H1 (cell line): ENCODE results near the gene MAPK4. TPM values are rescaled to one million over a fixed set of nuclear protein-coding genes. Genes with fewer than 3 reads are reported as not detected.

ENCODE experiments used
- CTCF ChIA-PET: fragments of 300-600 bp; sonication (Branson Sonifier 250); formaldehyde crosslinking; loops from one replicate; lab custom pipeline; 2021; ENCODE audit not compliant: partially characterized antibody; lab: Charles Lee
- POLR2A ChIA-PET: fragments of 300-600 bp; sonication (Branson Sonifier 250); formaldehyde crosslinking; loops from one replicate; lab custom pipeline; 2021; ENCODE audit warnings: inconsistent platforms; ENCODE audit not compliant: partially characterized antibody; lab: Charles Lee
- DNase-seq, 2 experiments: peaks; one replicate each; pipeline versions ENCODE4 v3.0.0 to v3.0.0-alpha.2; 2010 to 2022; ENCODE audit warnings: low spot score in 2 of 2, low read depth in 1 of 2, mixed read lengths in 1 of 2
- FAIRE-seq: peaks from 2 replicates; lab custom pipeline; 2011; peaks lifted over from hg19 to GRCh38; lab: Jason Lieb, UNC
- H2AFZ ChIP-seq: 2 replicates; pipeline ENCODE4 v1.8.1; 2012; ENCODE audit warnings: low read length, inconsistent platforms
- H2AK5ac ChIP-seq: 2 replicates; pipeline ENCODE4 v1.6.1; 2013; ENCODE audit warnings: low read depth, low read length
- H2BK120ac ChIP-seq: replicated peaks from 2 replicates; pipeline ENCODE3; 2013; ENCODE audit warnings: low read depth, low read length, inconsistent platforms
- H2BK12ac ChIP-seq: 2 replicates; pipeline ENCODE4 v1.6.1; 2013; ENCODE audit warnings: low read depth, low read length
- H2BK15ac ChIP-seq: 2 replicates; pipeline ENCODE4 v1.6.1; 2013; ENCODE audit warnings: low read length
- H2BK20ac ChIP-seq: 2 replicates; pipeline ENCODE4 v1.6.1; 2013; ENCODE audit warnings: low read length
- H2BK5ac ChIP-seq: 2 replicates; pipeline ENCODE4 v1.6.1; 2013; ENCODE audit warnings: low read depth, low read length
- H3K14ac ChIP-seq: 2 replicates; pipeline ENCODE4 v1.6.1; 2013; ENCODE audit warnings: inconsistent platforms; ENCODE audit not compliant: insufficient read length
- H3K18ac ChIP-seq: 2 replicates; pipeline ENCODE4 v1.6.1; 2013; ENCODE audit warnings: low read length; ENCODE audit errors: extremely low read depth
- H3K23ac ChIP-seq: 2 replicates; pipeline ENCODE4 v1.6.1; 2013; ENCODE audit warnings: inconsistent platforms; ENCODE audit not compliant: insufficient read length
- H3K23me2 ChIP-seq: 2 replicates; pipeline ENCODE4 v1.6.1; 2013; ENCODE audit warnings: low read depth, low read length
- H3K27ac ChIP-seq: 2 replicates; pipeline ENCODE4 v1.6.1; 2011; ENCODE audit warnings: low read depth, low read length, inconsistent platforms
- H3K27me3 ChIP-seq, 4 experiments: replicated peaks in 1 of 4; 1 replicate in 1 of 4; 2 replicates in 3 of 4; pipeline versions ENCODE4 v1.6.1 to v1.8.1; 2011 to 2013; ENCODE audit warnings: low read length in 3 of 4, mild to moderate bottlenecking in 3 of 4, inconsistent platforms in 2 of 4, mixed read lengths in 2 of 4, moderate library complexity in 1 of 4; ENCODE audit not compliant: control insufficient read depth in 3 of 4, insufficient read depth in 3 of 4; ENCODE audit errors: extremely low read depth in 1 of 4
- H3K36me3 ChIP-seq, 4 experiments: 2 replicates each; pipeline versions ENCODE4 v1.6.1 to v1.8.1; 2011 to 2013; ENCODE audit warnings: mild to moderate bottlenecking in 4 of 4, low read length in 3 of 4, moderate library complexity in 2 of 4, control low read depth in 1 of 4, inconsistent platforms in 1 of 4; ENCODE audit not compliant: insufficient read depth in 4 of 4, control insufficient read depth in 2 of 4
- H3K4ac ChIP-seq: replicated peaks from 2 replicates; pipeline ENCODE3; 2013; ENCODE audit warnings: low read length, low read depth, mixed read lengths, inconsistent platforms; ENCODE audit not compliant: insufficient read length
- H3K4me1 ChIP-seq, 4 experiments: replicated peaks in 1 of 4; 1 replicate in 1 of 4; 2 replicates in 3 of 4; pipeline versions ENCODE4 v1.6.1 to v1.8.1; 2011 to 2013; ENCODE audit warnings: low read length in 3 of 4, inconsistent platforms in 2 of 4, mixed read lengths in 1 of 4; ENCODE audit not compliant: insufficient read depth in 4 of 4, control insufficient read depth in 3 of 4
- H3K4me2 ChIP-seq, 2 experiments: 2 replicates each; pipeline versions ENCODE4 v1.6.1 to v1.8.1; 2011 to 2013; ENCODE audit warnings: low read depth in 2 of 2, low read length in 2 of 2, control low read depth in 1 of 2, inconsistent platforms in 1 of 2, mild to moderate bottlenecking in 1 of 2; ENCODE audit not compliant: insufficient read depth in 1 of 2
- H3K4me3 ChIP-seq, 4 experiments: fragments of 200-600, 300-600 bp in 1 of 4; sonication (generic), shearing (Covaris generic), sonication (Bioruptor Twin) in 1 of 4; 2 replicates each; pipeline versions ENCODE4 v1.5.1 to v1.8.1; 2011 to 2016; ENCODE audit warnings: low read length in 4 of 4, low read depth in 3 of 4, control low read depth in 2 of 4, inconsistent platforms in 2 of 4, mild to moderate bottlenecking in 2 of 4, mixed read lengths in 1 of 4, moderate library complexity in 1 of 4; ENCODE audit not compliant: insufficient read depth in 2 of 4; ENCODE audit errors: extremely low read depth in 1 of 4
- H3K56ac ChIP-seq: replicated peaks from 2 replicates; pipeline ENCODE3; 2013; ENCODE audit warnings: low read depth, mild to moderate bottlenecking, mixed read lengths, low read length, inconsistent platforms; ENCODE audit not compliant: insufficient read length
- H3K79me1 ChIP-seq: 2 replicates; pipeline ENCODE4 v1.6.1; 2013; ENCODE audit warnings: low read depth, low read length, control low read depth
- H3K79me2 ChIP-seq, 2 experiments: 2 replicates each; pipeline versions ENCODE4 v1.6.1 to v1.8.1; 2012 to 2013; ENCODE audit warnings: low read length in 2 of 2, mild to moderate bottlenecking in 2 of 2, inconsistent platforms in 1 of 2; ENCODE audit not compliant: insufficient read depth in 2 of 2, control insufficient read depth in 1 of 2
- H3K9ac ChIP-seq, 4 experiments: replicated peaks in 1 of 4; 1 replicate in 1 of 4; 2 replicates in 3 of 4; pipeline versions ENCODE4 v1.6.1 to v1.8.1; 2011 to 2013; ENCODE audit warnings: low read depth in 3 of 4, low read length in 3 of 4, control low read depth in 2 of 4, mild to moderate bottlenecking in 2 of 4, moderate library complexity in 2 of 4, inconsistent platforms in 1 of 4; ENCODE audit errors: extremely low read depth in 1 of 4
- H3K9me3 ChIP-seq, 2 experiments: 2 replicates each; pipeline versions ENCODE4 v1.6.1 to v1.8.1; 2012 to 2013; ENCODE audit warnings: mild to moderate bottlenecking in 2 of 2, moderate library complexity in 2 of 2, control low read depth in 1 of 2, inconsistent platforms in 1 of 2, low read depth in 1 of 2, low read length in 1 of 2, mixed read lengths in 1 of 2; ENCODE audit not compliant: insufficient read depth in 2 of 2
- H4K20me1 ChIP-seq, 2 experiments: replicated peaks in 1 of 2; 2 replicates each; pipeline versions ENCODE3 to v1.8.1; 2011 to 2013; ENCODE audit warnings: inconsistent platforms in 2 of 2, low read length in 2 of 2, mild to moderate bottlenecking in 1 of 2; ENCODE audit not compliant: insufficient read depth in 2 of 2, control insufficient read depth in 1 of 2
- H4K5ac ChIP-seq: 2 replicates; pipeline ENCODE4 v1.6.1; 2013; ENCODE audit warnings: low read length, low read depth, mixed read lengths, inconsistent platforms; ENCODE audit not compliant: insufficient read length
- H4K8ac ChIP-seq: 2 replicates; pipeline ENCODE4 v1.8.0; 2013; ENCODE audit warnings: mild to moderate bottlenecking, moderate library complexity, low read length, inconsistent platforms; ENCODE audit not compliant: insufficient read depth; ENCODE audit errors: extremely low read depth
- H4K91ac ChIP-seq: replicated peaks from 2 replicates; pipeline ENCODE3; 2013; ENCODE audit warnings: low read length, mixed read lengths, inconsistent platforms; ENCODE audit not compliant: insufficient read length
- SIN3A ChIP-seq, 2 experiments: IDR thresholded peaks in 1 of 2; conservative IDR thresholded peaks in 1 of 2; 2 replicates each; pipeline ENCODE4 v1.6.1; 2011 to 2012; ENCODE audit warnings: low read length in 2 of 2, improper control_type of control experiment in 1 of 2, low read depth in 1 of 2, mild to moderate bottlenecking in 1 of 2
- WGBS, 2 experiments: shearing (Covaris generic) in 1 of 2; methylation state at CpG; one replicate each; pipeline versions ENCODE4 v1.1.6 to v1.1.7; 2013 to 2015; ENCODE audit warnings: low lambda C conversion rate in 2 of 2, mixed read lengths in 2 of 2, inconsistent platforms in 1 of 2, low coverage in 1 of 2, missing lambda C conversion rate in 1 of 2; ENCODE audit not compliant: insufficient replicate concordance in 2 of 2, insufficient coverage in 1 of 2, insufficient read length in 1 of 2; ENCODE audit errors: extremely low coverage in 1 of 2, missing lambda C conversion rate in 1 of 2; 5-methylcytosine and 5-hydroxymethylcytosine counted together
- polyA plus RNA-seq, 7 experiments: library from polyadenylated mRNA; depleted of rRNA in 3 of 7; stranded (reverse) in 5 of 7; unstranded in 2 of 7; fragments of >200 nt in 5 of 7; fragments of 200-250 nt in 2 of 7; gene quantifications; 1 replicate in 5 of 7; 2 replicates in 1 of 7; 4 replicates in 1 of 7; pipeline versions ENCODE4 v1.2.1 to v1.2.3, GENCODE V29; 2011 to 2013; ENCODE audit warnings: missing spikeins in 2 of 7, mixed read lengths in 2 of 7
- total RNA-seq: library from RNA; stranded (reverse); fragmentation: NEBNext Ultra II Directional; extraction: Animal tissue kit (Norgen Biotek cat#: 25700); gene quantifications from 2 replicates; pipeline ENCODE4 v1.2.1, GENCODE V29; 2021

MAPK4 gene
- total and polyA plus RNA-seq, 2 of the 8 experiments (the other 6 are each of a cell fraction or from before 2014, with no cell fraction given) = 3.2 to 3.7 TPM

GRCh38 chr18:50689578-50689977 is 129.7 kb downstream of the MAPK4 start:
- Histone ChIP-seq H3K9ac (no peak overlapping the region), H3K56ac (no peak overlapping the region), H3K36me3 (no peaks in the 10 kb centered on the region), H3K9me3 (no peaks in the 10 kb centered on the region), H2BK12ac (no peak overlapping the region), H3K14ac (no peak overlapping the region), H3K23me2 (no peaks in the 10 kb centered on the region), H4K5ac (no peak overlapping the region), H3K27ac (no peak overlapping the region), H4K91ac (no peak overlapping the region), H3K23ac (no peak overlapping the region), H2BK5ac (no peak overlapping the region), H4K20me1 (no peaks in the 10 kb centered on the region), H3K4me3 (no peak overlapping the region), H4K8ac (no peak overlapping the region), H3K4ac (no peak overlapping the region), H2AK5ac (no peak overlapping the region), H3K18ac (no peak overlapping the region), H2BK20ac (no peak overlapping the region), H3K4me1 (no peaks in the 10 kb centered on the region), H3K4me2 (no peak overlapping the region), H2BK120ac (no peak overlapping the region), H3K27me3 (no peaks in the 10 kb centered on the region), H3K79me2 (no peaks in the 10 kb centered on the region), H3K79me1 (no peaks in the 10 kb centered on the region), H2BK15ac (no peak overlapping the region), H2AFZ (no peak overlapping the region)
- DNase-seq (no peak), FAIRE-seq (no peak)
- CTCF ChIA-PET = interaction anchor here (0.8 to 2.7 kb wide), 4 partner anchors 10 to 33 kb away, joined by 3 to 8 read pairs (median 5); no protein-coding TSS in a partner anchor
- POLR2A ChIA-PET = no interaction called here
- 96% methylated on average over 6 of the region's 6 CpGs; no CpG with 5 or more reads in 1 of the 2 experiments for WGBS, 2 experiments
- TF ChIP-seq SIN3A (conservative IDR thresholded peaks at IDR 0.05 in 1 of 2, IDR thresholded peaks at IDR 0.05 in 1 of 2; ENCODE audit: low read depth in 1 of 2, low read length in 2 of 2) = no peak
